Skeletal muscle satellite cell (primary cell): ENCODE data around the gene CCL26.
"Not testable (repeated sequence)": the region's sequence is repeated elsewhere in the genome, so short reads cannot be mapped to it uniquely, and the experiment has no call there.

Experiments
- H3K27me3 ChIP-seq: 2 replicates; pipeline ENCODE4 v1.7.0; 2013; ENCODE audit warnings: low read length; ENCODE audit not compliant: control insufficient read depth, insufficient read depth
- H3K36me3 ChIP-seq: 2 replicates; pipeline ENCODE4 v1.7.0; 2013; ENCODE audit warnings: mild to moderate bottlenecking, control low read depth, low read length; ENCODE audit not compliant: insufficient read depth
- H3K4me1 ChIP-seq: 2 replicates; pipeline ENCODE4 v1.7.0; 2013; ENCODE audit warnings: low read length; ENCODE audit not compliant: control insufficient read depth, insufficient read depth
- H3K4me2 ChIP-seq: 2 replicates; pipeline ENCODE4 v1.7.0; 2013; ENCODE audit warnings: mild to moderate bottlenecking, low read length
- H3K4me3 ChIP-seq: 2 replicates; pipeline ENCODE4 v1.7.0; 2013; ENCODE audit warnings: low read length
- H3K9ac ChIP-seq: 2 replicates; pipeline ENCODE4 v1.7.0; 2013; ENCODE audit warnings: mild to moderate bottlenecking, low read depth, low read length, moderate library complexity
- H3K9me3 ChIP-seq: replicated peaks from 2 replicates; pipeline ENCODE4 v1.7.0; 2013; ENCODE audit warnings: mild to moderate bottlenecking, control low read depth, low read length

CCL26 gene

GRCh38 chr7:75735581-75736350 lies 36.2 kb downstream of the CCL26 start:
- no peak overlapping the region for H3K9ac ChIP-seq
- no peaks in the 10 kb centered on the region for H3K9me3 ChIP-seq
- no peak overlapping the region for H3K4me3 ChIP-seq
- peak overlapping the region; percentile 82 for H3K4me2 ChIP-seq
- peaks cover 52% of the 10 kb centered on the region for H3K4me1 ChIP-seq
- no peaks in the 10 kb centered on the region for H3K27me3 ChIP-seq
- H3K36me3 ChIP-seq = peaks cover 11% of the 10 kb centered on the region

- Histone ChIP-seq H3K4me3 (no peak overlapping the region), H3K27me3 (no peaks in the 10 kb centered on the region), H3K4me1 (peaks cover 51% of the 10 kb centered on the region), H3K9ac (no peak overlapping the region), H3K4me2 (peak overlapping the region; percentile 47), H3K9me3 (no peaks in the 10 kb centered on the region), H3K36me3 (peaks cover 11% of the 10 kb centered on the region)
Measured at GRCh38 chr7:75734586-75735458, 37.2 kb downstream of the CCL26 start.

GRCh38 chr7:75732764-75733630 lies 39.0 kb downstream of the CCL26 start:
- H3K4me2 ChIP-seq = peak overlapping the region; percentile 72
- no peaks in the 10 kb centered on the region for H3K9me3 ChIP-seq
- peak overlapping the region; percentile 45 for H3K4me3 ChIP-seq
- H3K9ac ChIP-seq = peak overlapping the region; percentile 55
- peaks cover 60% of the 10 kb centered on the region for H3K4me1 ChIP-seq
- peaks cover 19% of the 10 kb centered on the region for H3K36me3 ChIP-seq
- no peaks in the 10 kb centered on the region for H3K27me3 ChIP-seq

GRCh38 chr7:75732016-75732521 lies 39.9 kb downstream of the CCL26 start:
- H3K4me3 ChIP-seq = no peak overlapping the region
- no peaks in the 10 kb centered on the region for H3K27me3 ChIP-seq
- H3K36me3 ChIP-seq = peaks cover 22% of the 10 kb centered on the region
- H3K9ac ChIP-seq = peak overlapping the region; percentile 55
- H3K9me3 ChIP-seq = no peaks in the 10 kb centered on the region
- peaks cover 57% of the 10 kb centered on the region for H3K4me1 ChIP-seq
- H3K4me2 ChIP-seq = peak overlapping the region; percentile 72

- H3K27me3 ChIP-seq = no peaks in the 10 kb centered on the region
- no peak overlapping the region for H3K4me2 ChIP-seq
- no peak overlapping the region for H3K4me3 ChIP-seq
- H3K9ac ChIP-seq = no peak overlapping the region
- peaks cover 45% of the 10 kb centered on the region for H3K4me1 ChIP-seq
- no peaks in the 10 kb centered on the region for H3K9me3 ChIP-seq
- peaks cover 22% of the 10 kb centered on the region for H3K36me3 ChIP-seq
Measured at GRCh38 chr7:75729851-75730274, 42.1 kb downstream of the CCL26 start.

- peaks cover 30% of the 10 kb centered on the region for H3K4me1 ChIP-seq
- H3K4me2 ChIP-seq = no peak overlapping the region
- no peak overlapping the region for H3K4me3 ChIP-seq
- no peaks in the 10 kb centered on the region for H3K9me3 ChIP-seq
- peaks cover 19% of the 10 kb centered on the region for H3K36me3 ChIP-seq
- H3K27me3 ChIP-seq = no peaks in the 10 kb centered on the region
- H3K9ac ChIP-seq = peak overlapping the region; percentile 31
Measured at GRCh38 chr7:75727881-75728593, 44.0 kb downstream of the CCL26 start.

- not testable (repeated sequence) for H3K9me3 ChIP-seq, H3K9ac ChIP-seq, H3K4me2 ChIP-seq, H3K27me3 ChIP-seq, H3K4me3 ChIP-seq
- Histone ChIP-seq H3K36me3 (peaks cover 22% of the 10 kb centered on the region), H3K4me1 (peaks cover 23% of the 10 kb centered on the region)
Measured at GRCh38 chr7:75727351-75727750, 44.7 kb downstream of the CCL26 start.

- H3K9me3 ChIP-seq = no peaks in the 10 kb centered on the region
- no peaks in the 10 kb centered on the region for H3K27me3 ChIP-seq
- no peak overlapping the region for H3K9ac ChIP-seq
- peaks cover 12% of the 10 kb centered on the region for H3K4me1 ChIP-seq
- no peak overlapping the region for H3K4me3 ChIP-seq
- no peak overlapping the region for H3K4me2 ChIP-seq
- peaks cover 14% of the 10 kb centered on the region for H3K36me3 ChIP-seq
Measured at GRCh38 chr7:75725306-75725705, 46.7 kb downstream of the CCL26 start.

- H3K9me3 ChIP-seq = no peaks in the 10 kb centered on the region
- peaks cover 8% of the 10 kb centered on the region for H3K4me1 ChIP-seq
- peaks cover 18% of the 10 kb centered on the region for H3K36me3 ChIP-seq
- H3K4me3 ChIP-seq = no peak overlapping the region
- no peak overlapping the region for H3K9ac ChIP-seq
- no peaks in the 10 kb centered on the region for H3K27me3 ChIP-seq
- no peak overlapping the region for H3K4me2 ChIP-seq
Measured at GRCh38 chr7:75723444-75723843, 48.6 kb downstream of the CCL26 start.

- Histone ChIP-seq H3K4me3 (no peak overlapping the region), H3K27me3 (no peaks in the 10 kb centered on the region), H3K4me1 (peaks cover 5% of the 10 kb centered on the region), H3K36me3 (peaks cover 11% of the 10 kb centered on the region), H3K9ac (no peak overlapping the region), H3K4me2 (no peak overlapping the region), H3K9me3 (no peaks in the 10 kb centered on the region)
Measured at GRCh38 chr7:75722373-75722772, 49.6 kb downstream of the CCL26 start.
